HG02610 (cell line): ENCODE data around the gene TRPM2.

ENCODE experiments used
- ATAC-seq: cut with Tn5 transposase; IDR thresholded peaks from one replicate; pipeline ENCODE4 v1.9.1; 2021; ENCODE audit warnings: mild to moderate bottlenecking, moderate library complexity; ENCODE audit not compliant: unreplicated experiment

The TRPM2 gene

GRCh38 chr21:44370786-44371410, 17.5 kb downstream of the TRPM2 start:
- ATAC-seq, result no peak

- ATAC-seq, result no peak
Measured at GRCh38 chr21:44371596-44371995, 18.2 kb downstream of the TRPM2 start.

GRCh38 chr21:44372616-44373015, 19.2 kb downstream of the TRPM2 start:
- ATAC-seq, result no peak

GRCh38 chr21:44374601-44375280, 21.3 kb downstream of the TRPM2 start:
- ATAC-seq, result no peak

GRCh38 chr21:44375281-44375651, 21.8 kb downstream of the TRPM2 start:
- no peak for ATAC-seq

GRCh38 chr21:44375761-44376241, 22.4 kb downstream of the TRPM2 start:
- no peak for ATAC-seq

GRCh38 chr21:44376606-44377005, 23.2 kb downstream of the TRPM2 start:
- no peak for ATAC-seq

GRCh38 chr21:44377201-44377921, 23.9 kb downstream of the TRPM2 start:
- no peak for ATAC-seq

GRCh38 chr21:44377922-44378645, 24.7 kb downstream of the TRPM2 start:
- no peak for ATAC-seq

- ATAC-seq, result no peak
Measured at GRCh38 chr21:44378646-44379514, 25.5 kb downstream of the TRPM2 start.

GRCh38 chr21:44379515-44379848, 26.1 kb downstream of the TRPM2 start:
- ATAC-seq, result no peak

- ATAC-seq, result no peak
Measured at GRCh38 chr21:44379991-44380865, 26.8 kb downstream of the TRPM2 start.

- no peak for ATAC-seq
Measured at GRCh38 chr21:44380876-44381275, 27.5 kb downstream of the TRPM2 start.

GRCh38 chr21:44381874-44382273, 28.5 kb downstream of the TRPM2 start:
- no peak for ATAC-seq

- no peak for ATAC-seq
Measured at GRCh38 chr21:44382536-44382935, 29.1 kb downstream of the TRPM2 start.

- ATAC-seq, result no peak
Measured at GRCh38 chr21:44383216-44383615, 29.8 kb downstream of the TRPM2 start.

GRCh38 chr21:44384968-44385367, 31.5 kb downstream of the TRPM2 start:
- no peak for ATAC-seq

- no peak for ATAC-seq
Measured at GRCh38 chr21:44389335-44389734, 35.9 kb downstream of the TRPM2 start.

- ATAC-seq, result no peak
Measured at GRCh38 chr21:44390886-44391285, 37.5 kb downstream of the TRPM2 start.
